Measurements from ENCODE around the gene WDPCP.

DNA sequence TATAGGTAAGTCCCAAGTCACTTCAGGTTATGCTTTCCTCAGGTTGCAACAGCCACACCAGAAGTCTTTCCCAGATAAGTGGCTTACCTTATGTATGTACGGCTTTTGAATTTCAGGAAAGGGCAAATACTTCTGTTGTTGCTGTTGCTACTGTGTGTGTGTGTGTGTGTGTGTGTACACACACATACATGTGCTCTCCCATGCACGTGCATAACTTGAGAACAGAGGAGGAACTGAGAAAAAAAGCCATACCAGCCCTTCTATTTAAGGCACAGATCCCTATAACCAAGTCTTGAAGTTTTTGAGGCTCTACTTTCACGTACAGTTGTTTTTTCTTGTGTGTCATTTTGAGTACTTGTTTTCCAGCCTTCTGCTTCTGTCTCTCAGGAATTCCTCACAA lies 62.4 kb downstream of the WDPCP start:
- no peak for TF ChIP-seq GLIS3 (CRISPR knock-in tag; IDR thresholded peaks at IDR 0.05)
- TF ChIP-seq ISL1 (CRISPR knock-in tag; IDR thresholded peaks at IDR 0.05): no peak
- TF ChIP-seq, protein P1, sequence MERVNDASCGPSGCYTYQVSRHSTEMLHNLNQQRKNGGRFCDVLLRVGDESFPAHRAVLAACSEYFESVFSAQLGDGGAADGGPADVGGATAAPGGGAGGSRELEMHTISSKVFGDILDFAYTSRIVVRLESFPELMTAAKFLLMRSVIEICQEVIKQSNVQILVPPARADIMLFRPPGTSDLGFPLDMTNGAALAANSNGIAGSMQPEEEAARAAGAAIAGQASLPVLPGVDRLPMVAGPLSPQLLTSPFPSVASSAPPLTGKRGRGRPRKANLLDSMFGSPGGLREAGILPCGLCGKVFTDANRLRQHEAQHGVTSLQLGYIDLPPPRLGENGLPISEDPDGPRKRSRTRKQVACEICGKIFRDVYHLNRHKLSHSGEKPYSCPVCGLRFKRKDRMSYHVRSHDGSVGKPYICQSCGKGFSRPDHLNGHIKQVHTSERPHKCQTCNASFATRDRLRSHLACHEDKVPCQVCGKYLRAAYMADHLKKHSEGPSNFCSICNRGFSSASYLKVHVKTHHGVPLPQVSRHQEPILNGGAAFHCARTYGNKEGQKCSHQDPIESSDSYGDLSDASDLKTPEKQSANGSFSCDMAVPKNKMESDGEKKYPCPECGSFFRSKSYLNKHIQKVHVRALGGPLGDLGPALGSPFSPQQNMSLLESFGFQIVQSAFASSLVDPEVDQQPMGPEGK (CRISPR knock-in tag; IDR thresholded peaks at IDR 0.05; ENCODE audit: borderline replicate concordance): no peak
- no peak for TF ChIP-seq OSR1 (CRISPR knock-in tag; IDR thresholded peaks at IDR 0.05)
- no peak for TF ChIP-seq ZFP30 (CRISPR knock-in tag; IDR thresholded peaks at IDR 0.05)
- TF ChIP-seq, protein P2, sequence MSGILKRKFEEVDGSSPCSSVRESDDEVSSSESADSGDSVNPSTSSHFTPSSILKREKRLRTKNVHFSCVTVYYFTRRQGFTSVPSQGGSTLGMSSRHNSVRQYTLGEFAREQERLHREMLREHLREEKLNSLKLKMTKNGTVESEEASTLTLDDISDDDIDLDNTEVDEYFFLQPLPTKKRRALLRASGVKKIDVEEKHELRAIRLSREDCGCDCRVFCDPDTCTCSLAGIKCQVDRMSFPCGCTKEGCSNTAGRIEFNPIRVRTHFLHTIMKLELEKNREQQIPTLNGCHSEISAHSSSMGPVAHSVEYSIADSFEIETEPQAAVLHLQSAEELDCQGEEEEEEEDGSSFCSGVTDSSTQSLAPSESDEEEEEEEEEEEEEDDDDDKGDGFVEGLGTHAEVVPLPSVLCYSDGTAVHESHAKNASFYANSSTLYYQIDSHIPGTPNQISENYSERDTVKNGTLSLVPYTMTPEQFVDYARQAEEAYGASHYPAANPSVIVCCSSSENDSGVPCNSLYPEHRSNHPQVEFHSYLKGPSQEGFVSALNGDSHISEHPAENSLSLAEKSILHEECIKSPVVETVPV (CRISPR knock-in tag; IDR thresholded peaks at IDR 0.05): no peak
- TF ChIP-seq, protein P3, sequence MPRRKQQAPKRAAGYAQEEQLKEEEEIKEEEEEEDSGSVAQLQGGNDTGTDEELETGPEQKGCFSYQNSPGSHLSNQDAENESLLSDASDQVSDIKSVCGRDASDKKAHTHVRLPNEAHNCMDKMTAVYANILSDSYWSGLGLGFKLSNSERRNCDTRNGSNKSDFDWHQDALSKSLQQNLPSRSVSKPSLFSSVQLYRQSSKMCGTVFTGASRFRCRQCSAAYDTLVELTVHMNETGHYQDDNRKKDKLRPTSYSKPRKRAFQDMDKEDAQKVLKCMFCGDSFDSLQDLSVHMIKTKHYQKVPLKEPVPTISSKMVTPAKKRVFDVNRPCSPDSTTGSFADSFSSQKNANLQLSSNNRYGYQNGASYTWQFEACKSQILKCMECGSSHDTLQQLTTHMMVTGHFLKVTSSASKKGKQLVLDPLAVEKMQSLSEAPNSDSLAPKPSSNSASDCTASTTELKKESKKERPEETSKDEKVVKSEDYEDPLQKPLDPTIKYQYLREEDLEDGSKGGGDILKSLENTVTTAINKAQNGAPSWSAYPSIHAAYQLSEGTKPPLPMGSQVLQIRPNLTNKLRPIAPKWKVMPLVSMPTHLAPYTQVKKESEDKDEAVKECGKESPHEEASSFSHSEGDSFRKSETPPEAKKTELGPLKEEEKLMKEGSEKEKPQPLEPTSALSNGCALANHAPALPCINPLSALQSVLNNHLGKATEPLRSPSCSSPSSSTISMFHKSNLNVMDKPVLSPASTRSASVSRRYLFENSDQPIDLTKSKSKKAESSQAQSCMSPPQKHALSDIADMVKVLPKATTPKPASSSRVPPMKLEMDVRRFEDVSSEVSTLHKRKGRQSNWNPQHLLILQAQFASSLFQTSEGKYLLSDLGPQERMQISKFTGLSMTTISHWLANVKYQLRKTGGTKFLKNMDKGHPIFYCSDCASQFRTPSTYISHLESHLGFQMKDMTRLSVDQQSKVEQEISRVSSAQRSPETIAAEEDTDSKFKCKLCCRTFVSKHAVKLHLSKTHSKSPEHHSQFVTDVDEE (CRISPR knock-in tag; IDR thresholded peaks at IDR 0.05): no peak
